Mesenteric fat pad (tissue), 1 donor: Measurements from ENCODE around the gene HOMER1. TPM values are rescaled to one million over a fixed set of nuclear protein-coding genes. Genes with fewer than 3 reads are reported as not detected.
"Not testable (repeated sequence)": the region's sequence is repeated elsewhere in the genome, so short reads cannot be mapped to it uniquely, and the experiment has no call there.

Experiments
- DNase-seq: peaks from one replicate; pipeline ENCODE4 v3.0.0-alpha.2; 2020; ENCODE audit warnings: low spot score
- total RNA-seq: library from RNA; stranded (reverse); fragmentation: NEBNext Ultra II Directional; extraction: Animal tissue kit (Norgen Biotek cat#: 25700); gene quantifications from one replicate; pipeline ENCODE4 v1.2.1, GENCODE V29; 2021
- donor health status: DM: yes; HTN: yes; CAD: no.

HOMER1 gene
- total RNA-seq, 1 donor from 2014 or later = 3.2 TPM

DNA sequence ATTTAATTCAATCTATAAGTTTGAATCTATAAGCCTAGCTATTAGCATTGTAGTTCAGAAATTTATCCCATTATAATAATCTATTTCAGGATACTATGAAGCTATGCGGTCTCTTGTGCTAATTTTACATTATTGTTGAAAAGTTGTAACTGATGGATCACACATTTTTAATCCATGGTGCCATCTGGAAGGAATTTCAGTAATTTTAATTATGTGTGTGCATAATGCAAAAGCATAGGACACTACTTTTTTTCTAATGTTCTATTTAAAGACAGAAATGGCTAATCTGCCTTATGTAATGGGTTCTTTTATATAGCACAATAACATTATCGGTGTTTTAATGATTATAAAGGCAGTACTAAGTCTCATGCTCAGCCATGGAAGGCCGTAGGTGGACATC lies 90.6 kb downstream of the HOMER1 start:
- no peak for DNase-seq

DNA sequence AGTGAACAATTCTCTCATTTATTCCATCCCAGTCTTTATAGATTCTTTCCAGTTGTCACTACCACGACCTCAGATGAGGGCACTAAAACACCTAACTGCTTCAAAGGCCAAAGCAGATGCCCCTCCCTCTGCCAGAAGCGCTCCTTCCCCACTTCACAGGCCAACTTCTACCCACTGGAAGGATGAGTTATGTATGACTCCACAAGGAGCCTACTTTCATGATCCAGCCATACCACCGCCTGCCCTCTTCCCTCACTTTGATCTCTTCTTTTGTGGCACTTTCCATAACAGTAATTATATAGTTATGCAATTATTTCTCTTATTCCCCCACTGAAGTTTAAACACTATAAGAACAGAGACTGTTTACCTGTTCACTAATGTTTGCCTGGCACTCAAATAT lies 93.7 kb downstream of the HOMER1 start:
- DNase-seq = no peak

DNA sequence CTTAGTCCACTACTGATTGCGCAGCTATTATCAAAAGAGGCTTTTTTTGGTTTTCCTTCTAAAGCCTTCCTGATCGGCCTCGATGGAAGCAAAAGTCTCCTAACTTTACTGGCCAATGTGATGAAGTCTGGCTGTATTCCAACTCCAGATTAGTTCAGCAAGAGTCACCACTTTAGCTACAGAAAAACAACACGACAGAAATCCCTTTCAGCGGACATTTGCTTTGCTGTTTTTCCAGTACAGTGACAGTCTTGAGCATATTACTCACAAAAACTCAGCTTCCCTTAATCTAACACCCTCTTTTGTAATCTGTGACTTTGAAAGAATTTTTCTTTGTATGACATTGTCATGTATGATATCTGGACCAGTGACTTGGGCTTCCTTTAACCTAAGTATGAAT lies 95.7 kb downstream of the HOMER1 start:
- no peak for DNase-seq

DNA sequence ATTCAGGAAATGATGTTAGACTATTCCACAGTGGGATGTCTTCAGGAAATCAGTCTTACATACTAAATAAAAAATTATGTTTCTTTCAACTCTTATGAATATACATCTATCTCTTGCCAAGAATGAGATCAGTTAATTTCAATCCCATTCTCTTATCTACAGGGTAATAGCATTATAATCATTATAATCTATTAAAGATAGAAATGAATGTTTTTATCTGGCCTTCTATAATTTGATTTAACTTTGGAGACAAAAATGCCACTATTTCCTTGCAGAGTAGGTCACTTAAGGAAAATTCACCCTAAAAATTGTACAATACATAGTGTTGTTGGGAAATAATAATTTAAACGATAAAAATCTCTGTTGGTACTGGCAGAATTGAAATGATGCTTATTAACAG lies 96.4 kb downstream of the HOMER1 start:
- no peak for DNase-seq

DNA sequence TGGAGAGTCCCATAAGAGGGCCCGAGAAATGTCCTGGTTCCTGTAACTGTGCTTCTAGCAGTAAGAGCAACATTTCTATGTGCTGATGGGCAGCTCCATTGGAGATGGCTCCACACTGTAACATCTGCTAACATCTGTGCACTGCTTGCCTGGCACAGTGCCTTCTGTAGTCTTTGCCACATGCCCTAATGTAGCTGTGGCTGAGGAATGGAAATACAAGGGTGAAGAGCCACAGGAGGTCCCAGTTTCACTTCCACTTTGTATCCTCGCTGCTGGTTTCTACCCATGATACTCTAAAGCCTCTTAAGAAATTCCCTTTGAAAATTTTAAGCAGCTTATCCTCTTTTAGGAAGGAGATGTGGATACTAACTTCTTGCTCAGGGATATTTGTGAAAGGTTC lies 97.4 kb downstream of the HOMER1 start:
- no peak for DNase-seq

DNA sequence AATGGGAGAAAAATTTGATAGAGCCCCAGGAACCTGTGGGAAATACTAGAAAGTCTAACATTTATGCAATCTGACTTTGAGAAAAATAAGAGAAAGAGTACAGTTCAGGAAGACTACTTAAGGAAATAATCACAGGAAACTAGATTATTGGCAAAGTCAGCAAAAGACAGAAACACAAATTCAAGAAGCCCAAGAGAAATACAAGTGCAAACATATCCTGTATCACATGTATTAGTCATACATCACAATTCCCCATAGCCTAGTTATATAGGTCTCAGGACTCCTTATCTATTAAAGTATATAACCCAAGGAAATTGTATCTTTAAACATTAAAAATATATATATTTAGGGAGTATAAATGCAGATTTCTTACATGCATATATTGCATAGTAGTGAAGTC lies 100.8 kb downstream of the HOMER1 start:
- no peak for DNase-seq

DNA sequence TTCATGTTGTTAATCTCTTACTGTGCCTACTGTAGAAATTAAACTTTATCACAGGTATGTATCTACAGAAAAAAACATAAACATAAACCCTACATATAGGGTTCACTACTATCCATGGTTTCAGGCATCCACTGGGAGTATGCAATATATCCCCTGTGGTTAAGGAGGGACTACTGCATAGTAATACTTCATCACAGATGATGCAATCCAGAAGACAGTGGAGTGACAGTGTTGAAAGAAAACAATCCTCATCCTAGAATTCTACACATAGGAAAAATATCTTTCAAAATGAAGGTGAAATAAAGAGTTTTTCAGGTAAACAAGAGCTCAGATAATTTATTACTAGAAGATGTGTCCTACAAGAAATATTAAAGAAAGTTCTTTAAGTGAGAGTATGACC lies 105.9 kb downstream of the HOMER1 start:
- no peak for DNase-seq

DNA sequence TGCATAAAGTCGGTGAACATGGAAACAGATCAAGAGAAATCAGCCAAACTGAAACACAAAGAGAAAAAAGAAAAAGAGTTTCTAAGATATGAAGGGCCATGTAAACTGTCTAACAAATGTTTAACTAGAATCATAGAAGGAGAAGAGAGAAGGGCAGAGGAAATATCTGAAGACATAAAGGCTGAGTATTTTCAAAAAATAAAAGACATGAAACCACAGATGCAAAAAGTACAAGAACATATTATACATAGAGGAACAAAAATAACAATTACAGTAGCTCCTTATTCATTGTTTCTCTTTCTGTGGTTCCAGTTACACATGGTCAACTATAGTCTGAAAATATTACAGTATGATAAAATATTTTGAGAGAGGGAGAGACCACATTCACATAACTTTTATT lies 106.3 kb downstream of the HOMER1 start:
- no peak for DNase-seq

DNA sequence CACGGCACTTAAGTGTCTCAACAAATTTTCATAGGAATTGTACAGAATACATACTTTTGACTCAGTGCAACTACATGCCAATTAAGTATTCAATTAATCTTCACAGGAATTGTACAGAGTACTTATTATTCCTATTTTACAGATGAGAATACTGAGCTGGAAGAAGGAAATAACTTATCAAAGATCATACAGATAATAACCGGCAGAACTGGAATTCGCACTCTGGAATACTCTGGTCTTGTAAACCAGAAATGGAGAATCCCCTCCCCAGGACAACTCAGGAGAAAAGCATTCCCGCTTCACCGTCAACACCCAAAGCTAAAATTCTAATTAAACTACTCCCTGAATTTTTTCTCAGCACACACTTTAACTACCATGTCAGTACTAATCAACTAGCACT lies 112.7 kb downstream of the HOMER1 start:
- no peak for DNase-seq

DNA sequence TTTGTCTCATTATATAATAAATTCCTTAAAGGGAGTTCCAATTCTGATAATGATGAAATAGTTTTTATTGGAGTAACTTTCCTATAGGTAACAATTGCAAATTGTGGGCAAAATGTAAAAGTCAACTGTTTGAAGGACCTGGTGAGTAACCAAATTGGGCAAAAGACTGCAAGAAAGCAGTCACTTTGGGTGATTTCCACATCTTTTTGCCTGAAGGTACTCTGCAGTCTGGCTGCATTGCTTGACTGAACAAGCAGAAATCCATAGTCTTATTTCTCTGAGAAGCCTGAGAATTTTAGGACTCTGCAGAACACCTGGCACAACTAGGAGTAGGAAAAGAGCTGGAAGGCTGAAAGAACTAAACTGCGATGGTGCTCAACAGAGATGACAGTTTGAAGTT lies 114.9 kb downstream of the HOMER1 start:
- no peak for DNase-seq

DNA sequence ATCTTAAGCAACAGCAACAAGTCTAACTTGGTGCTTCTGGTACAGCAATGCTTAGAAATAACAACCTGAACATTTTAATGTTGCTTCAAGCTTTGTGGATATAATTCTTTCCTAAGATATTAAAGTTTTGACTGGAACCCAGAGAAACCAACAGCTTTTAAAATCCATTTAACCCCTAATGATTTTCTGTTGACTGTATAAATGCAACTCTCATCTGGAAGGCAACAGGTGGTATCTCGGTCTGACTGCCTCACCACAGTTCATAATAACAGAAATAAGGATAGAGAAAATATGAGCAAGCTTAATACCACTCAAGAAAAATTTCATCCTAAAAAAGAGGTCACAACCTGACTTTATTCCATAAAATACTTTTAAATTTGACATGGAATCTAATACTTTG lies 116.9 kb downstream of the HOMER1 start:
- DNase-seq = no peak

DNA sequence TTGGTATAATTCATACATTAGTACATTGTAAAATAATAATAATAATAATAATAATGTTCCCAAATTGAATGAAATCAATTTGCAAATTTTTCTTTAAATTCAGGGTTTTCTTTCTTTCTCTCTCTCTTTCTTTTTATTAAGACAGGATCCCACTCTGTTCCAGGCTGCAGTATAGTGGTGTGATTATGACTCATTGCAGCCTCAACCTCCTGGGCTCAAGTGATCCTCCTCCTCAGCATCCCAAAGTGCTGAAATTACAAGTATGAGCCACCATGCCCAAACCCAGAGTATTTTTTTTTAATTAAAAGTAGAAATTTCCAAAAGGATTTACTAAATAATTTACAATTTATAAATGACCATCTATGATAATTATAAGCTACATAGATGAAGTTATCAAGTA lies 117.7 kb downstream of the HOMER1 start:
- DNase-seq = no peak

DNA sequence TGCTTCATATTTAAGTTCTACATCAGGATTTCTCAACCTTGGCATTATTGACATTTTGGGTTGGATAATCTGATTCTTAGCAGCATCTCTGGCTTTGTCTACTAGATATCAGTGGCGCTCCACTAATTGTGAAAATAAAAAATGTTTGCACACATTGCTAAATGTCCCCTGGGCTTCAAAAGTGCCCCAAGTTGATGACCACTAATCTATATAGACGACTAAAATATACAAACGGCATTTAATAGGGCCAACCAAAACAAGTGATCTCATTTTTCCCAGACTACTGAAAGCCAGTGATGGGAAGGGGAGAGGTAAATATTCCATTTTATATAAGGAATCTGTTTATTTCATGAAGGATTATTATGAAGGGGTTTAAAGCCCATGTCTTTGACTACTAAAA lies 118.6 kb downstream of the HOMER1 start:
- no peak for DNase-seq

DNA sequence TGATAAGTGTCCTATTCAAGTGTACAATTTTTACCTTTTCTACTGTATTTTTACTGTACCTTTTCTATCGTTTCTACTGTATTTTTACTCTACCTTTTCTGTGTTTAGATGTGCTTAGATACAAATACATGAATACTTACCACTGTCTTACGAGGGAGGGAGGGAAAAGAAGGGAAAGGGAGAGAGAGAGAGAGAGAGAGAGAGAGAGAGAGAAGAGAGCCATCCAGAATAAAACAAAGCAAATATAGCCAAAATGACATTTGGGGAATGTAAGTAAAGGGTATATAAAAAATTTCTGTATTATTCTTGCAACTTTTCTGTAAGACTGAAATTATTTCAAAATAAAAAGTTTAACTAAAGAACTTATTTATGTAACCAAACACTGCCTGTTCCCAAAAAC lies 121.2 kb downstream of the HOMER1 start:
- no peak for DNase-seq

DNA sequence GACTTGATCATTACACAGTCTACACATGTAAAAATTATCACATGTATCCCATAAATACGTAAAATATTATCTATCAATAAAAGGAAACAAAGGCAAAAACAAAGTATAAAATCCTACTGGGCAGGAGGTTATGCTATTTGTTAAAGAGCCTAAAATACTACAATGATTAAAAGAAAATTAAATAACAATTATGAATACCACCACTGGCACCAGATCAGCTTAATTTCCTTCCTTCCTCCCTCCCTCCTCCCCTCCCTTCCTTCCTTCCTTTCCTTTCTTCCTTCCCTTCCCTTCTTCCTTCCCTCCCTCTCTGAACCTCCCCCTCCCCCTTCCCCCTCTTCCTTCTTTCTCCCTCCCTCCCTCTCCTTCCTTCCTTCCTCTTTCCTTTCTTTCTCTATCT lies 127.3 kb downstream of the HOMER1 start:
- no peak for DNase-seq

DNA sequence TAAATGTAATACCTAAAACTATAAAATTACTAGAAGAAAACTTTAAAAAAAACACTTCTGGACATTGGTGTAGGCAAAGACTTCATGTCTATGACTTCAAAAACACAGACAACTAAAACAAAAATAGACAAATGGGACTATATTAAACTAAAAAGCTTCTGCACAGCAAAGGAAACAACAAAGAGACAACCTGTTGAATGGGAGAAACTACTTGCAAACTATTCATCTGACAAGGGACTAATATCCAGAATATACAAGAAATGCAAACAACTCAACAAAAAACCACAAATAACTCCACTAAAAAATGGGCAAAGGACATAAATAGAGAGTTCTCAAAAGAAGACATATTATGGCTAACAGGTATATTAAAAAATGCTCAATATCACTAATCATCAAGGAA lies 128.8 kb downstream of the HOMER1 start:
- not testable (repeated sequence) for DNase-seq

DNA sequence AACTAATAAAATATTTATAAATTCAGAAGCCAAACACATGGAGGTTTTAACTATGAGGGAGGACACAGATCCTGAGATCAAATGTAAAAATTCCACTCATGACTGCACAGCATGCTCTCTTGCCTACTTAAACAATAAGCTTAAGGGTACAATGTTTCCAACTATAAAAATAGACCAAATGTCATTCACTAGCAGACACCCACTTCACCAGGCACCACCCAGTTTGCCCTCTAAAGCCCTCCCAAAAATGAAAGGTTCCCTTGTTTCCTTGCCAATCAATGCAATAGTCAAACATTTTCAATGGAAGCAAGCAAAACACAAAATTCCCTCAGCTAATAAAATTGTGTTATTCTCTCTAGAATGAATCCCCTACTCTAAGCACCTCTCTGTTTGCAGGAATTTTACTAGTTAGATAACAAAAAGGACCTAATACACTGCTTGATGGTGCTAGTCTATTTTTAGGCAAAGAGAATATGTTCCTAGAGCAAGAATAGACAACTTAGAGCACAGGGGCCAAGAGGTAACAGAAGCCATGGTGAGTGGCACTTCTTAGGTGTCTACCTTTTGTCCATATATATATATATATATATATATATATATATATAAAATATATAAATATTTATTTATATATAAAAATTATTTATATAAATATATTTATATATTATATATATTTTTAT lies 135.3 kb downstream of the HOMER1 start:
- no peak for DNase-seq

DNA sequence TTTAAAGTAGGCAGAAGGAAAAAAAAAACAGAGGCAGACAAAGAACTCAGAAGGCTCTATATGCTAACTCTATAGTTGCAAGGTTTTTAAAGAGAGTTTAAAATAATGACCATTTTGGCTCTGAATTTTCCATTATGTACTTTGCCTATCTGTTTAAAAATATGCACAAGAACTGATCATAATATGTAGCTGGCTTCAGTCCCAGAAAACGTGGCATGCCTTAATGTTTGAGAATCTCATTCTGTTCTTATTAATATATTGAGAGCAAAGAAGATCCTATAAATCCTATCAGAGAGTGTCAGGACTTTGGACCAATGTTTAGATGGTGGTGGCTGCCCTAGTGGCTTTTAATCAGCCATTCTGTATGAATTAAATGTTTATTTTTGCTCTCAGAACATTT lies 156.5 kb downstream of the HOMER1 start:
- no peak for DNase-seq

DNA sequence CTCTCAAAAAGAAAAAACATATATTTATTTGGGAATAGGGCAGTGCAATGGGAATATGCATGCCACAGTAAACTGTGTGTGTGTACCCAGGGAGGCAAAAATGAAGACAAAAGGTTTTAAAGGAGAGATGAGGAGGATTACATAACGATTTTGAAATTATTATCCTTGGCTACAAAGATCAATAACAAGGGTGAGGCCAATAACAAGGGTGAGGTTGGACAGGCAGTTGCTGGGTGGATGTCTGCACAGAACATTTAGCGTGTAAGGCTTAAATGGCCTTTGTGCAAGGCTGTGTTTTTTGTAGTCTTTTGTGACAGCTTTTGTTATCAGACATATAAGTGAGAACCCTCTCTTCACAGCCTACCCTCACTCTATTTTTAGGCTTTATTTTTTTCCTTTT lies 164.1 kb downstream of the HOMER1 start:
- no peak for DNase-seq

DNA sequence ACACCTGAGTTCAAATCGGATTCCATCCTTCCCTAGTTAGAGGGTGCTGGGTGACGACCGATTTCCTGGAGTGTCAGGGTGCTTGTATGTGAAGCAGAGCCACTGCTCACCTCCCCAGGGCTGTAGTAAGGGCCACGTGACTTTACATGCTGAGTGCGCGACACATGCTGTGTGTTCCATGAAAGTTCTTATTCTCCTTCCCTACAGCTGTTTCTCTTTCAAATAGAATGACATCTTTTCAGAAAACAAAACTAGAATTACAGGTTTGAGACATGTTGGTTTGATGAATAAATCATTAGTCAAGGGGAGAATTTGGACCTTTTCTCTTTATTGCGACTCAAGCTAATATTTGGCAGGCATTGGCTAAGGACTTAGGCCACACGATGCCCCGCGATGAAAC lies 164.9 kb downstream of the HOMER1 start:
- no peak for DNase-seq

DNA sequence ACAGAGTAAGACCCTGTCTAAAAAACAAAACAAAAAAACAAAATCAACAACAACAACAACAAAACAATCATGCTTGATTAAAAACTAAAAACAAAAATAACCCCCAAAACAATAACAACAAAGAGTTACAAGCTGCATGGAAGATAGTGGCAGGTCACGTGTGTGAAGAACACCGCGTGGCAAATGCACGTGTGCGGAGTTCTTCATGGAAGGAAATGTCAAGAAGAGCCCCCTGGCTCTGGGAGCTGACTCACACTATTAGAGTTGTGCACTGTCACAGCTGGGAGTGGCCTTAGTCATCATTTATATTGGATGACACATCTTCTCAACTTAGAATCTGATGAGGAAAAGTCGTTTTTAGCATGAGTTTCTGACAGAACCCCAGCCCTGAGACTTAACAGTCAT lies 167.5 kb downstream of the HOMER1 start:
- DNase-seq = no peak

DNA sequence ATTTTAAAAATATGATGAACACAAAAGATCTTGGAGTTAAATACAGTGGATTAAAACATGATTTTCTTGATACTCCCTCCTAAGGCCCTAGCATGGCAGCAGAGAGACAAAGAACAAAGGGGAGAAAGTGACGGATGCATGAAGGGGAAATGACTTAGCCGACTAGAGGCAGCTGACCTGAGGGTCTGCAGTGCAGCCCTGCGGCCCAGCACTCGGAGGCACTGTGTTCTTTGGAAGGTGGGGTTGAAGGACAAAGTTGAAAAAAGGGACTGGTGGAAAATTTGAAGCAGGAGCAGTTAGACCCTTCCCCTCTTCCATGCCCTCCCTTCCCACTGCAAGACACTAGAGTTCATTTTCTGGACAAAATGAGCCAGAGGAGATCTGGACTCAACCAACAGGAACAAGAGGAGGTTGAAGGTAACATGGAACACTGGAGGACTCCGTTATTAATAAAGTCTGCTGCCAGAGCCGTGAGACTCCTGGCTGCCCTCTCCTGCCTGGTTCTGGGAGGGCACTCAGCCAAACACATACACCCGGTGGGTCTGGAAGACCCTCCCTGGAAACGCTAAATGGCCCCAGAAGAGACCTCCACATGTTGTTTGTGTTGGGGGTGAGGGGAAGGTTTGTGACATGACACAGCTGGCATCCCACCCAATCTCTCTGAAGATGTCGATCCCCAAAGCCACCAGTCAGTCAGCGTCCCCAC lies 179.9 kb downstream of the HOMER1 start:
- no peak for DNase-seq

DNA sequence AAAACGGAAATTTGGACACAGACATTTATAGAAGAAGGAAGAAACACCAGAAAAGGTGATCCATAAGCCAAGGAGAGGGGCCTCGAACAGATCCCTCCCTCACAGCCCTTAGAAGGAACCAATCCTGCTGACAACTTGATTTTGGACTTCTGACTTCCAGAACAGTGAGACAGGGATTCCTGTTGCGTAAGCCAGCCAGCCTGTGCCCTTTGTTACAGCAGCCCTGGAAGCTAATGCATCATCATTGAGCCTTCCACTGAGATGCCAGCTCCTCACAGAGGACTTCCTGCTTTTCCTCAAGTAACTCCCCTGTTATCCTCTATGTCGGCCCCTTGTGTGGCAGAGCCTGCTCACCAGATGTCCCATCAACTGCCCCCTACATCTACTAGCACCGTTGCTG lies 183.9 kb downstream of the HOMER1 start:
- no peak for DNase-seq
